ENCODE data around the gene LONP2.

LONP2 gene

DNA sequence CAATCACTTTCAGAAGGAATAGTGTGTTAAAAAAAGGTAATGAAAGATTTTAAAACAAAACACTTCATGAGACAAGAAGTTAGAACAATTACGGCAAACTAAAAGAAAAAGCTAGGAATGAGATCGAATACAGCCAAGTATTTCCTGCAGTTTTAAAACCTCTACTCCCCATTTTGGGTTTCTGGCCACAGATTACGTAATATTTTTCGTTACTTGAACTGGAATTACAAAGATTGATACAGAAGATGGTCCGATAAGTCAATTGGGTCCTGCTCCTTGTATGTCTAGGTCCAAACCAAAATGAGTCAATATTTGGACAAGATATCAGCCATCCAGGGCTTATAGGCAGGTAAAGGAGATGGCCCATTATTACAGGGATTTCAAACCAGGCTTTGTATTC, 88.9 kb downstream of the LONP2 start:
- DNase-seq (ENCODE audit: low read depth) = no peak

GRCh38 chr16:48334325-48334724, 90.2 kb downstream of the LONP2 start:
- no peak overlapping the region for H3K4me3 ChIP-seq (ENCODE audit: low read depth, low read length)
- TF ChIP-seq CTCF (IDR thresholded peaks at IDR 0.05; ENCODE audit: control insufficient read depth, extremely low read depth, insufficient read depth) = no peak
- no peak for DNase-seq (ENCODE audit: low read depth)

More for the DNA sequence above, 88.9 kb downstream of the LONP2 start:
- H3K4me3 ChIP-seq (ENCODE audit: low read depth, low read length) = no peak overlapping the region
- TF ChIP-seq CTCF (IDR thresholded peaks at IDR 0.05; ENCODE audit: control insufficient read depth, extremely low read depth, insufficient read depth) = no peak

- no peak for DNase-seq (ENCODE audit: low read depth)
- no peak for TF ChIP-seq CTCF (IDR thresholded peaks at IDR 0.05; ENCODE audit: control insufficient read depth, extremely low read depth, insufficient read depth)
- no peak overlapping the region for H3K4me3 ChIP-seq (ENCODE audit: low read depth, low read length)
Observed at GRCh38 chr16:48335961-48336360, 91.9 kb downstream of the LONP2 start.

DNA sequence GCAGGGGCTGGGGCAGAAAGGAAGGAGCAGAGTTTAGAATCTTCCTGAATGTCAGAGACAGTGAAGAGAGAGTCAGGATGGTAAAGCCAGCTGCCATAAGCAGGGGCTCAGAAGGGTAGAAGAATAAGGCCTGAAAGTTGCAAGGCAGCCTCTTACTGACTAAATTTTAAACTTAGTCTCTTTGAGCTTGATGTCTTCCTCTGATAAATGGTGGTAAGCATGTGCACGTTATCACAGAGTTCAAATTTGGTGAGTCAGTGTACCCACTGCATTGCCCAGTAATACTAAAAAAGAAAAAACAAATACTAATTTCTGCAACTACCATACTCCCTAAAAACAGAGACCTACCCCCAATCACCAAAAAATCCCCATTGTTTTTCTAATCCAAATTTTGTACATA, 96.0 kb downstream of the LONP2 start:
- no peak for DNase-seq (ENCODE audit: low read depth)
- H3K4me3 ChIP-seq (ENCODE audit: low read depth, low read length) = no peak overlapping the region
- TF ChIP-seq CTCF (IDR thresholded peaks at IDR 0.05; ENCODE audit: control insufficient read depth, extremely low read depth, insufficient read depth) = no peak

- DNase-seq (ENCODE audit: low read depth) = no peak
- no peak for TF ChIP-seq CTCF (IDR thresholded peaks at IDR 0.05; ENCODE audit: control insufficient read depth, extremely low read depth, insufficient read depth)
- H3K4me3 ChIP-seq (ENCODE audit: low read depth, low read length) = no peak overlapping the region
Observed at GRCh38 chr16:48342591-48342990, 98.5 kb downstream of the LONP2 start.

GRCh38 chr16:48347191-48347865, 103.2 kb downstream of the LONP2 start:
- no peak for TF ChIP-seq CTCF (IDR thresholded peaks at IDR 0.05; ENCODE audit: control insufficient read depth, extremely low read depth, insufficient read depth)
- no peak for DNase-seq (ENCODE audit: low read depth)
- no peak overlapping the region for H3K4me3 ChIP-seq (ENCODE audit: low read depth, low read length)

GRCh38 chr16:48347980-48348379, 103.9 kb downstream of the LONP2 start:
- no peak for TF ChIP-seq CTCF (IDR thresholded peaks at IDR 0.05; ENCODE audit: control insufficient read depth, extremely low read depth, insufficient read depth)
- DNase-seq (ENCODE audit: low read depth) = no peak
- H3K4me3 ChIP-seq (ENCODE audit: low read depth, low read length) = no peak overlapping the region
